ENCODE data around the gene POLD3. TPM values are rescaled to one million over a fixed set of nuclear protein-coding genes. Genes with fewer than 3 reads are reported as not detected.
A peak's percentile ranks its signal among the peaks of the same experiment; 100 is the strongest.

Gene POLD3
- total RNA-seq, 2 donors from 2014 or later: 4.6 to 7.0 TPM

DNA sequence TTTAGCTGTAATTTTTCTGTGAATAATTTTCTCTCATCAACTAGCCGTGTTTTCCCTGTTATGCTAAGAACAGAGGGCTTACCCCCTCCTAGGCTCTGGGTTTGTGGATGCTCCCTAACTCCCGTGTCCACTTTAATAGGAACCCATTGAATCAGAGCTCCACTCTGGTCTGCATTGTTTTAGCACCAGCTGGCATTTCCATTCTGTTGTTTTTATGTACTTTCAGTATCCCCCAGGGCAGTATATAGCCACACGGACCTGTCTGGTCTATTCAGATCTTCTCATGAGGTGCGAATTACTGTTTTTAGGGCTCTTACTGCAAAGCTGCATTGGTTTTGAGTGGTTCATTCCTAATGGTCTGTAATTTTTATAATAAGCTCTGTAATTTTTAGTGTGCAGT, 16.0 kb downstream of the POLD3 start:
- DNase-seq (ENCODE audit: low spot score): no peak
- Histone ChIP-seq H3K4me3 (no peak overlapping the region), H3K27me3 (no peaks in the 10 kb centered on the region), H3K9me3 (no peaks in the 10 kb centered on the region), H3K4me1 (peaks cover 0 to 7% of the 10 kb centered on the region in 2 donors), H3K27ac (no peak overlapping the region), H3K36me3 (peaks cover 9% of the 10 kb centered on the region)
- TF ChIP-seq CTCF (IDR thresholded peaks at IDR 0.05): no peak

DNA sequence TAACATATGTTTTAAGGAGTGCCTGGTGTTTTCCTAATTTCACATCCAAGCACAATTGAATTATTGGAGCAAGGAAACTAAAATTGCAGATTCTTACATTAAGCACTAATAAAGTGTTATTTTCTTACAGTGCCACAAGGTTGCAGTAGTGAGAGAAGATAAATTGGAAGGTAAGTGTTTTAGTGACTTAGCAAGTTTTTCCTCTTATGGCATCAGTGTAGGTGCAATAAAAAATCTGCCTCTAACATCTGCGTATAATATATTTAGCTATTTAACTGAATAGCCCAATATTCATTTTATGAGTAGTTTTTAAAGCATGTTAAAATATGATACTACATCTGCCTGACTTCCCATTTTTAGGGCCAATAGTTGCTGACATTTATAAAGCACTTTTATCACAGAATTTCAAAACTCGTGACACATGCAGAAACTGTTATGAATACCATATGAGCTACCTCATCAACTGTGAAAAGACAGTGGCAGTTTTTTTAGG, 19.0 kb downstream of the POLD3 start:
- peak; percentile 35 to 52 for TF ChIP-seq CTCF (IDR thresholded peaks at IDR 0.05)
- H3K4me3 ChIP-seq: no peak overlapping the region
- DNase-seq (ENCODE audit: low spot score): no peak
- peaks cover 0 to 7% of the 10 kb centered on the region in 2 donors for H3K4me1 ChIP-seq
- H3K27me3 ChIP-seq: no peaks in the 10 kb centered on the region
- H3K36me3 ChIP-seq: peaks cover 16% of the 10 kb centered on the region
- H3K27ac ChIP-seq: peak overlapping the region in 1 of 2 donors; percentile 50
- H3K9me3 ChIP-seq: no peaks in the 10 kb centered on the region

- no peak for DNase-seq (ENCODE audit: low spot score)
- Histone ChIP-seq H3K27ac (no peak overlapping the region), H3K9me3 (no peaks in the 10 kb centered on the region), H3K4me1 (peaks cover 0 to 7% of the 10 kb centered on the region in 2 donors), H3K36me3 (peaks cover 16% of the 10 kb centered on the region), H3K4me3 (no peak overlapping the region), H3K27me3 (no peaks in the 10 kb centered on the region)
- no peak for TF ChIP-seq CTCF (IDR thresholded peaks at IDR 0.05)
Observed at GRCh38 chr11:74612877-74613276, 20.5 kb downstream of the POLD3 start.

DNA sequence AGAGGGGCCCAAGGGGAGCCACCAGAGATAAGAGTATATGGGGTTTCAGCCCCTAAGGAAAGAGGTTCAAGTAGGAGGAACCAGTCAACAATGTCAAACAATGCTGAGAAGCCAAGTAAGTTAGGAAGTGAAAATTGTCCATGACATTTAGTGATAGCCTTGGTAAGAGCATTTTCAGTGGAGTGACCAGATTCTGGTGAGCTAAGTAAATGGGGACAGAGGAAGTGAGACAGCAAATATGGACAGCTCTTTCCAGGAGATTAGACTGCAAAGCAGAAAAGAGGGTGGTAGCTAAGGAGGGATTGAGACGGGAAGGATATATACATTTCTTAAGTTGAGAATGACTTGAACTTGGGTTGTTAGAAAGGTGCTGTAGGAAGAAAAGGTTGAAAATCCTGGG, 22.9 kb downstream of the POLD3 start:
- Histone ChIP-seq H3K4me1 (peaks cover 0 to 7% of the 10 kb centered on the region in 2 donors), H3K27me3 (no peaks in the 10 kb centered on the region), H3K36me3 (peaks cover 25% of the 10 kb centered on the region), H3K9me3 (no peaks in the 10 kb centered on the region), H3K27ac (no peak overlapping the region), H3K4me3 (no peak overlapping the region)
- no peak for TF ChIP-seq CTCF (IDR thresholded peaks at IDR 0.05)
- no peak for DNase-seq (ENCODE audit: low spot score)

DNA sequence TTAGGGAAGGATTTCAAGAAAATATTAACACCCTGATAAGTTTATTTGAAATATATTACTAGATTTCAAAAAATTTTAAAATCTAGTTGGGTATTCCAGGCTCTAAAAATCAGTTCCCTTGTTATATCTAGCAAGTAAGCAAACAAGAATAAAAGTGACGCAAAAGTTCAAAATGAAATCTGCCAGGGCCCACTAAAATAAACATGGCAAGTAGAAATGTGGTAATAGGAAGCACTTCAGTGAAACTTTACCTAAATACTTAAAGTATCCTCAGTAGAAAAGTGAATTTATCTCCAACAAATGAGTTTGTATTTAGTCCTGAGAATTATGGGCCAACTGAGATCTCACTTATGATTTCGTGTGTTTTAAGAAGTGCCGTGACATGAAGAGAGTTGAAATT, 23.6 kb downstream of the POLD3 start:
- H3K9me3 ChIP-seq: no peaks in the 10 kb centered on the region
- no peak overlapping the region for H3K4me3 ChIP-seq
- no peak for DNase-seq (ENCODE audit: low spot score)
- H3K27me3 ChIP-seq: no peaks in the 10 kb centered on the region
- H3K36me3 ChIP-seq: peaks cover 25% of the 10 kb centered on the region
- peaks cover 0 to 7% of the 10 kb centered on the region in 2 donors for H3K4me1 ChIP-seq
- H3K27ac ChIP-seq: no peak overlapping the region
- no peak for TF ChIP-seq CTCF (IDR thresholded peaks at IDR 0.05)

GRCh38 chr11:74620531-74620930, 28.1 kb downstream of the POLD3 start:
- no peak for TF ChIP-seq CTCF (IDR thresholded peaks at IDR 0.05)
- H3K27me3 ChIP-seq: no peaks in the 10 kb centered on the region
- peaks cover 9% of the 10 kb centered on the region for H3K36me3 ChIP-seq
- no peak overlapping the region for H3K27ac ChIP-seq
- H3K4me3 ChIP-seq: no peak overlapping the region
- no peak for DNase-seq (ENCODE audit: low spot score)
- no peaks in the 10 kb centered on the region for H3K4me1 ChIP-seq
- no peaks in the 10 kb centered on the region for H3K9me3 ChIP-seq
